HG03469 (cell line): ENCODE data around the gene FNIP1.
"Not testable (repeated sequence)": the region's sequence is repeated elsewhere in the genome, so short reads cannot be mapped to it uniquely, and the experiment has no call there.

Experiments used
- ATAC-seq: cut with Tn5 transposase; IDR thresholded peaks from one replicate; pipeline ENCODE4 v1.9.1; 2021; ENCODE audit warnings: mild to moderate bottlenecking, moderate library complexity, moderate number of reproducible peaks; ENCODE audit not compliant: unreplicated experiment

Gene FNIP1

GRCh38 chr5:131641494-131641893 is 155.3 kb downstream of the FNIP1 start:
- no peak for ATAC-seq

- ATAC-seq = peak; percentile 44
Observed at GRCh38 chr5:131640043-131640856, 156.6 kb downstream of the FNIP1 start.

- no peak for ATAC-seq
Observed at GRCh38 chr5:131639148-131639547, 157.7 kb downstream of the FNIP1 start.

- ATAC-seq = no peak
Observed at GRCh38 chr5:131637694-131638093, 159.1 kb downstream of the FNIP1 start.

- ATAC-seq = no peak
Observed at GRCh38 chr5:131635684-131636572, 160.9 kb downstream of the FNIP1 start.

- peak; percentile 76 for ATAC-seq
Observed at GRCh38 chr5:131634996-131635683, 161.7 kb downstream of the FNIP1 start, which contains the start of gene RAPGEF6. RAPGEF6 (minus strand) TSS chr5:131635229; CDS start chr5:131635030, 199 bp downstream.

GRCh38 chr5:131634666-131634995 is 162.2 kb downstream of the FNIP1 start:
- ATAC-seq = peak; percentile 18

- ATAC-seq = no peak
Observed at GRCh38 chr5:131634238-131634637, 162.6 kb downstream of the FNIP1 start.

- ATAC-seq = no peak
Observed at GRCh38 chr5:131633830-131634229, 163.0 kb downstream of the FNIP1 start.

GRCh38 chr5:131630963-131631350 is 165.9 kb downstream of the FNIP1 start:
- no peak for ATAC-seq

- no peak for ATAC-seq
Observed at GRCh38 chr5:131630208-131630962, 166.4 kb downstream of the FNIP1 start.

- no peak for ATAC-seq
Observed at GRCh38 chr5:131628990-131629389, 167.8 kb downstream of the FNIP1 start.

GRCh38 chr5:131627207-131627865 is 169.5 kb downstream of the FNIP1 start:
- no peak for ATAC-seq

GRCh38 chr5:131622633-131623032 is 174.2 kb downstream of the FNIP1 start:
- no peak for ATAC-seq

- ATAC-seq = not testable (repeated sequence)
Observed at GRCh38 chr5:131621164-131621563, 175.7 kb downstream of the FNIP1 start.

GRCh38 chr5:131619102-131619501 is 177.7 kb downstream of the FNIP1 start:
- no peak for ATAC-seq

- ATAC-seq = no peak
Observed at GRCh38 chr5:131617140-131617822, 179.5 kb downstream of the FNIP1 start.

- no peak for ATAC-seq
Observed at GRCh38 chr5:131615957-131616356, 180.9 kb downstream of the FNIP1 start.

GRCh38 chr5:131613423-131613822 is 183.4 kb downstream of the FNIP1 start:
- no peak for ATAC-seq

GRCh38 chr5:131611064-131611381 is 185.8 kb downstream of the FNIP1 start:
- no peak for ATAC-seq
